Adrenal gland (tissue), 5 donors: Measurements from ENCODE around the gene PKP1.

Experiments
- CTCF ChIP-seq, 6 experiments: fragments of 450-650 bp in 4 of 6; fragments of 200-600 bp in 2 of 6; sonication (generic) in 1 of 6; IDR thresholded peaks; 1 replicate in 5 of 6; 2 replicates in 1 of 6; pipeline versions ENCODE4 v1.5.1 to v1.8.0; 2016 to 2021; ENCODE audit warnings: antibody characterized with exemption in 6 of 6, mild to moderate bottlenecking in 2 of 6, moderate library complexity in 1 of 6
- POLR2A ChIP-seq, 2 donors: fragments of 450-650 bp; IDR thresholded peaks; one replicate each; pipeline ENCODE4 v1.6.1; 2017; ENCODE audit warnings: antibody characterized with exemption in 2 of 2, mild to moderate bottlenecking in 2 of 2, moderate library complexity in 1 of 2
- donor health status: DM: no; HTN: no; CAD: no.

GRCh38 chr1:201266276-201266675 is 17.0 kb upstream of the PKP1 start:
- TF ChIP-seq CTCF (IDR thresholded peaks at IDR 0.05) (no peak), POLR2A (IDR thresholded peaks at IDR 0.05) (no peak)
